Adrenal gland (tissue), 12 donors: ENCODE measurements around the gene TANK. TPM values are rescaled to one million over a fixed set of nuclear protein-coding genes. Genes with fewer than 3 reads are reported as not detected.

Experiments used
- DNase-seq, 7 donors: peaks; one replicate each; pipeline ENCODE4 v3.0.0-alpha.2; 2019 to 2020
- H3K27ac ChIP-seq, 5 donors: fragments of 200-600 bp; sonication (generic) in 4 of 5; 1 replicate in 3 of 5; 2 replicates in 2 of 5; pipeline versions ENCODE4 v1.5.1 to v1.8.0; 2016 to 2020; ENCODE audit warnings: mild to moderate bottlenecking in 1 of 5
- H3K27me3 ChIP-seq: fragments of 200-600 bp; 2 replicates; pipeline ENCODE4 v1.8.0; 2021
- H3K36me3 ChIP-seq, 2 donors: fragments of 200-600 bp; replicated peaks in 1 of 2; 1 replicate in 1 of 2; 2 replicates in 1 of 2; pipeline versions ENCODE4 v1.5.1 to v1.8.0; 2018 to 2022
- H3K4me1 ChIP-seq, 2 donors: fragments of 200-600 bp; replicated peaks in 1 of 2; 1 replicate in 1 of 2; 2 replicates in 1 of 2; pipeline versions ENCODE4 v1.5.1 to v1.8.0; 2018 to 2021
- H3K4me3 ChIP-seq, 4 donors: fragments of 200-600 bp; sonication (generic) in 3 of 4; one replicate each; pipeline ENCODE4 v1.5.1; 2016 to 2018
- H3K9me3 ChIP-seq, 3 donors: fragments of 200-600 bp; sonication (generic) in 1 of 3; replicated peaks in 1 of 3; 1 replicate in 2 of 3; 2 replicates in 1 of 3; pipeline versions ENCODE4 v1.5.1 to v1.8.0; 2016 to 2021
- CTCF ChIP-seq, 6 experiments: fragments of 450-650 bp in 4 of 6; fragments of 200-600 bp in 2 of 6; sonication (generic) in 1 of 6; IDR thresholded peaks; 1 replicate in 5 of 6; 2 replicates in 1 of 6; pipeline versions ENCODE4 v1.5.1 to v1.8.0; 2016 to 2021; ENCODE audit warnings: antibody characterized with exemption in 6 of 6, mild to moderate bottlenecking in 2 of 6, moderate library complexity in 1 of 6
- POLR2A ChIP-seq, 2 donors: fragments of 450-650 bp; IDR thresholded peaks; one replicate each; pipeline ENCODE4 v1.6.1; 2017; ENCODE audit warnings: antibody characterized with exemption in 2 of 2, mild to moderate bottlenecking in 2 of 2, moderate library complexity in 1 of 2
- WGBS, 4 donors: extraction: QIAGEN DNeasy Blood & Tissue Kit in 2 of 4; methylation state at CpG; one replicate each; pipeline versions ENCODE4 v1.1.5 to v1.1.7; 2013 to 2017; 5-methylcytosine and 5-hydroxymethylcytosine counted together
- intact Hi-C, 2 donors: fragments of 100-400 bp; cut with DNase I; formaldehyde crosslinking; loops; one replicate each; pipeline versions ENCODE4 v1.14.1 to v1.15.0; 2022 to 2023
- polyA plus RNA-seq, 3 donors: library from polyadenylated mRNA; stranded (reverse); fragments of 200-250 nt in 2 of 3; fragments of 350-450 nt in 1 of 3; fragmentation: Illumina TruSeq in 1 of 3; extraction: RNeasy Lipid Tissue Mini Kit (QIAGEN cat#74804) in 1 of 3; gene quantifications; one replicate each; pipeline ENCODE4 v1.2.3, GENCODE V29; 2013 to 2014
- total RNA-seq, 9 donors: library from RNA; depleted of rRNA in 4 of 9; stranded (reverse); fragments of >200 nt in 4 of 9; fragments of 120-200 nt in 1 of 9; fragmentation: NEBNext Ultra II Directional in 1 of 9; extraction: Animal tissue kit (Norgen Biotek cat#: 25700) in 1 of 9; gene quantifications; one replicate each; pipeline versions ENCODE4 v1.1.0 to v1.2.4, GENCODE V29; 2013 to 2023
- donor health status: healthy with polysubstance abuse.
- donor health status: Bipolar disorder and iron deficiency.
- donor health status: DM: yes; HTN: yes; CAD: no.
- donor health status: DM: no; HTN: no; CAD: no.
- donor health status: DM: no; HTN: no; CAD: no.
- donor health status: DM: yes; HTN: yes; CAD: no.

TANK gene
- total and polyA plus RNA-seq, 12 donors, result 23.7 to 90.9 (median 55.0) TPM

DNA sequence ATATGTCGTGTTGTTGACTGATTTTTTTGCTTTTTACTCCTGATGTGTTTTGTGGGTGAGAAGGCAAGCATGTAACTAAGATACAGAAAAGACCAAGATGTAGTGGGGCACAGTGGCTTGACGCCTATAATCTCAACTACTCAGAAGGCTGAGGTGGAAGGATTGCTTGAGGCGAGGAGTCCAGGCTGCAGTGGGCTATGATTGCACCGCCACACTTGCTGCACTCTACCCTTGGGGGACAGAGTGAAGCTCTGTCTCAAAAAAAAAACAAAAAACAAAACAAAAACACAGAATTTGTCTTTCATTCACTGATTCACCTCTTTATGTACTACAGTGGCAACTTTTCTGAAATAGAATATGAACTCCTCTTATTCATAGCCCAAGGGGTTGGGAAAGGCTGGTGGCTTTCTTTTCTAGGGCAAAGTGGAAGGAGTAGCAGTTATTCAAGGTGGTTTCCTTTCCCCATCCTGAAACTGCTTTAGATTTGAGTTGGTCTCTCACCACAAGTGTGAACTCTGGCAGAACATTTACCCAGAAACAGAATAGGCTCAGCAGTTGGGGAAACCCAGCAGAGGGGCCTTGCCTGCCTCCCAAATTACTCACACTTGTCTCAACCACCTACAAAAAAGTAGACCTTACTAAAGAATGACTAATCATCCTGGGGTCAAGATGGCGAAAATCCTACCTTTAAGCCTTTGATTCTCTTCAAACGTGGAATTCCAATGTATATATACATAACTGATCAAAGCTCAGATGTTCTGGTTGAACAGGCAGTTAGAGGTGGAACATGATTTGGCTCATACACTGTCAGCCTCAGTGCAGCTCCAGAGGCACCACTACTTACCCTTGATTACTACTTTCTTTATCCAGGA lies 6.5 kb downstream of the TANK start:
- DNase-seq, result no peak
- no peaks in the 10 kb centered on the region for H3K9me3 ChIP-seq
- H3K4me3 ChIP-seq, result no peak overlapping the region
- no peak for TF ChIP-seq CTCF (IDR thresholded peaks at IDR 0.05)
- no peak for TF ChIP-seq POLR2A (IDR thresholded peaks at IDR 0.05)
- H3K27me3 ChIP-seq, result no peaks in the 10 kb centered on the region
- 92 to 94% (median 93%) methylated on average over 6 of the region's 6 CpGs for WGBS, 4 donors
- peaks cover 17 to 59% of the 10 kb centered on the region in 2 donors for H3K4me1 ChIP-seq
- peaks cover 0 to 11% of the 10 kb centered on the region in 2 donors for H3K36me3 ChIP-seq
- intact Hi-C loops, result no loop called here
- H3K27ac ChIP-seq, result no peak overlapping the region

DNA sequence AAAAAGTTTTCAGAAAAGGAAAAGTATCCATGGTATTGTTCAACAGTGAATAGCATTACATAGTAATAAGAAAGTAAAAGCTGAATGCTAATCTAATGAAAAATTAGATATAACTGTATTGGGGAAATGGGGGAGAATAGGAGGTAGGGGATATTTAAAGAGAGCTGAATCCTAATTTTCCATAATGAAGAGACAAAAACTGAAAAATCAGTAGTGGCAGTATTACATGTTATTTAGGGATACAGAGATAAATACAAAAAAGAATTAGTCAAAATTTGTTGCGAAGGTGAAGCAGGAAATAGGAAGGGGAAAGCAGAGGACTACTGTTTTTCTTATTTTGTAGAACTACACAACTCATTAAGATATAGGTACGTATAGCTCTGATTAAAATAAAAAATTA lies 9.1 kb downstream of the TANK start:
- WGBS, 4 donors, result 82 to 93% (median 84%) methylated on average over 2 of the region's 2 CpGs
- TF ChIP-seq CTCF (IDR thresholded peaks at IDR 0.05) (no peak), POLR2A (IDR thresholded peaks at IDR 0.05) (no peak)
- Histone ChIP-seq H3K27me3 (no peaks in the 10 kb centered on the region), H3K4me1 (peaks cover 15 to 38% of the 10 kb centered on the region in 2 donors), H3K36me3 (no peaks in the 10 kb centered on the region), H3K27ac (no peak overlapping the region), H3K4me3 (no peak overlapping the region), H3K9me3 (no peaks in the 10 kb centered on the region)
- DNase-seq, result no peak
- intact Hi-C loops, result no loop called here

DNA sequence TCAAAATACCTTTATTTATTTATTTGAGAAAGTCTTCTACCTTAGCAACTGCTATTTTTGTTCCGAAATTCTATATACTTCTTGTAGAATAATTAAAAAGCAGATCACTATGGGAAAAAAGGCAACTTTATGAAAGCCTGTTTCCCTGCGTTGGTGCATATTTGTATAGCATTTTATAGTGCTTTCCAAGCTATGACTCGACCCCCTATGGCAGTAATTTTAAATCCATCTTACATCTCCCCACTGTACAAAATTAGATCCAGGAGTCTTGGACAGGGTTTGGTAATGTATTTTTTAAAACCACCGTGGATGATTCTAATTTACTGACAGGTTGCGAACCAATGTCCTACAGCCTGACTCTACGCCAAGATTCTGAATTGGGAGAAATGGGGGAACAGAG lies 10.1 kb downstream of the TANK start:
- Histone ChIP-seq H3K27ac (no peak overlapping the region), H3K4me1 (peaks cover 11 to 29% of the 10 kb centered on the region in 2 donors), H3K27me3 (no peaks in the 10 kb centered on the region), H3K36me3 (no peaks in the 10 kb centered on the region), H3K4me3 (no peak overlapping the region), H3K9me3 (no peaks in the 10 kb centered on the region)
- no peak for TF ChIP-seq CTCF (IDR thresholded peaks at IDR 0.05)
- no peak for TF ChIP-seq POLR2A (IDR thresholded peaks at IDR 0.05)
- 82 to 90% (median 85%) methylated on average over 6 of the region's 6 CpGs for WGBS, 4 donors
- DNase-seq, result no peak
- intact Hi-C loops, result no loop called here

- Histone ChIP-seq H3K27ac (peak overlapping the region in 1 of 5 donors; percentile 17), H3K4me1 (peaks cover 7 to 20% of the 10 kb centered on the region in 2 donors), H3K36me3 (no peaks in the 10 kb centered on the region), H3K4me3 (no peak overlapping the region), H3K27me3 (no peaks in the 10 kb centered on the region), H3K9me3 (no peaks in the 10 kb centered on the region)
- intact Hi-C loops, result no loop called here
- peak in 2 of 7 donors; percentile 30 to 34 for DNase-seq
- WGBS, 4 donors, result 42 to 62% (median 44%) methylated on average over 4 of the region's 4 CpGs
- no peak for TF ChIP-seq POLR2A (IDR thresholded peaks at IDR 0.05)
- no peak for TF ChIP-seq CTCF (IDR thresholded peaks at IDR 0.05)
Measured at GRCh38 chr2:161170958-161171932, 11.0 kb downstream of the TANK start.
